Subcutaneous adipose tissue (tissue), 4 donors: ENCODE data around the gene CCL25. TPM values are rescaled to one million over a fixed set of nuclear protein-coding genes. Genes with fewer than 3 reads are reported as not detected.

Experiments used
- total RNA-seq, 4 donors: library from RNA; depleted of rRNA; stranded (reverse); fragments of >200 nt; gene quantifications; one replicate each; pipeline ENCODE4 v1.1.0, GENCODE V29; 2016
- TF ChIP-seq, protein P1 (sequence below): fragments of 450-650 bp; IDR thresholded peaks from one replicate; pipeline ENCODE4 v1.5.1; 2016; ENCODE audit warnings: low read depth, mild to moderate bottlenecking, control low read depth, antibody characterized with exemption, moderate library complexity

CCL25 gene
- total RNA-seq, 4 donors from 2014 or later = not detected

DNA sequence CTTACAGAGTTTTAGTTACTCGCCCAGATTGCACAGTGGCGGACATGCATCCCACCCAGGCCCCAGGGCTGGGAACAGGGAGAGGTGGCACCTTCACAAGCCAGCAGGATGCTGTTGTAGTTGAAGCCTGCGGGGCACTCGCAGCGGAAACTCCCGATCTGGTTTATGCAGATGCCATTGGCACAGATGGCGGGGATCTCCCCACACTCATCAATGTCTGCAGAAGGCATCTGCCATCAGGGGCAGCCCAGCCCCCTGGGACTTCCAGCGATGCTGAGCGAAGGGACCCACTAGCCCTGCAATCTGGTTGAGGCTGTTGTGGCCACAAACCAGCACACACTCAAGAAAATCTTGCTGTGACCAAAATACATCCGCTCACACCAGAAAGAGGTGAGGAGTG lies 44.6 kb downstream of the CCL25 start:
- TF ChIP-seq, protein P1, sequence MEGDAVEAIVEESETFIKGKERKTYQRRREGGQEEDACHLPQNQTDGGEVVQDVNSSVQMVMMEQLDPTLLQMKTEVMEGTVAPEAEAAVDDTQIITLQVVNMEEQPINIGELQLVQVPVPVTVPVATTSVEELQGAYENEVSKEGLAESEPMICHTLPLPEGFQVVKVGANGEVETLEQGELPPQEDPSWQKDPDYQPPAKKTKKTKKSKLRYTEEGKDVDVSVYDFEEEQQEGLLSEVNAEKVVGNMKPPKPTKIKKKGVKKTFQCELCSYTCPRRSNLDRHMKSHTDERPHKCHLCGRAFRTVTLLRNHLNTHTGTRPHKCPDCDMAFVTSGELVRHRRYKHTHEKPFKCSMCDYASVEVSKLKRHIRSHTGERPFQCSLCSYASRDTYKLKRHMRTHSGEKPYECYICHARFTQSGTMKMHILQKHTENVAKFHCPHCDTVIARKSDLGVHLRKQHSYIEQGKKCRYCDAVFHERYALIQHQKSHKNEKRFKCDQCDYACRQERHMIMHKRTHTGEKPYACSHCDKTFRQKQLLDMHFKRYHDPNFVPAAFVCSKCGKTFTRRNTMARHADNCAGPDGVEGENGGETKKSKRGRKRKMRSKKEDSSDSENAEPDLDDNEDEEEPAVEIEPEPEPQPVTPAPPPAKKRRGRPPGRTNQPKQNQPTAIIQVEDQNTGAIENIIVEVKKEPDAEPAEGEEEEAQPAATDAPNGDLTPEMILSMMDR = no peak

DNA sequence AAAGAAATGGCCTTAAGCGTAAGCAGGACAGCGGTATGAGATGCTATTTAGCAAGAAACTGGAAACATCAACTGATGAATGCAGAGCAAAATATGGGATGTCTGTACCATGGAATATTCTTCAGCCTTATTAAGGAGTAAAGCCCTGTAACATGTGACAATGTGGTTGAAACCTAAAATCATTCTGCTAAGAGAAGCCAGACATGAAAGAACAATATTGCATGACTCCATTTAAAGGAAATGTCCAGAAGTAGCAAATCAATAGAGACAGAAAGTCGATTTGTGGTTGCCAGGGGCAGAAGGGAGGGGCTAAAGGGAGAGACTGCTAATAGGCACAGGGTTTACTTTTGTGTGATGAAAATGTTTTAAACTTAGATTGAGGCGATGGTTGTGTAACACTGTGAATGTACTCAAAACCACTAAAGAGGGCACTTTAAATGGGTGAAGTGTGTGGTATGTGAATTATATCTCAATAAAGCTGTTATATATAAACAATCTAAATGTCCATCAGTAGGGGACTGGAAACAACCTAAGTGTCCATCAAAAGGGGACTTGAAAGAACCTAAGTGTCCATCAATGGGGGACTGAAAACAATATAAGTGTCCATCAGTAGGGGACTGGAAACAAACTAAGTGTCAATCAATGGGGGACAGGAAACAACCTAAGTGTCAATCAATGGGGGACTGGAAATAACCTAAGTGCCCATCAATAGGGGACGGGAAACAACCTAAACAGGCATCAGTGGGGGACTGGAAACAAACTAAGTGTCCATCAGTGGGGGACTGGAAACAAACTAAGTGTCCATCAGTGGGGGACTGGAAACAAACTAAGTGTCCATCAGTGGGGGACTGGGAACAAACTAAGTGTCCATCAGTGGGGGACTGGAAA lies 45.4 kb downstream of the CCL25 start:
- TF ChIP-seq, protein P1 = no peak

DNA sequence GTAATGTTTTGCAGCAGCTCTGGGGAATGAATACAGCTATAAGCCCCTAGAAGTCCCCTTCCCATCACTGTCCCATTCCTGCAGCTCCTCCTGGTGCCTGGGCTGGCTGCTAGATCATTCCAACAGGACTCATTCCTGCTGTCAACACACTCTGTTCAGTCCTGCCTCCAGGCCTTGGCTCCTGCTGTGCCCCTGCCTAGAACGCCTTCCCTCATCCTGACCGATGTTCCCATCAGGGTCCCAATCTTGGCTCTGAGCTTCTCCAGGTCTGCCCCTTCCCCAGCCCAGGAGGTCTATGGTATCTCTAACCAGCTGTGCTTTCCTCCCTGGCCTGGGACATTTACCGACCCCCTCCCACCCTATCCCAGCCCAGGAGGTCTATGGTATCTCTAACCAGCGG lies 48.8 kb downstream of the CCL25 start:
- TF ChIP-seq, protein P1 = no peak

DNA sequence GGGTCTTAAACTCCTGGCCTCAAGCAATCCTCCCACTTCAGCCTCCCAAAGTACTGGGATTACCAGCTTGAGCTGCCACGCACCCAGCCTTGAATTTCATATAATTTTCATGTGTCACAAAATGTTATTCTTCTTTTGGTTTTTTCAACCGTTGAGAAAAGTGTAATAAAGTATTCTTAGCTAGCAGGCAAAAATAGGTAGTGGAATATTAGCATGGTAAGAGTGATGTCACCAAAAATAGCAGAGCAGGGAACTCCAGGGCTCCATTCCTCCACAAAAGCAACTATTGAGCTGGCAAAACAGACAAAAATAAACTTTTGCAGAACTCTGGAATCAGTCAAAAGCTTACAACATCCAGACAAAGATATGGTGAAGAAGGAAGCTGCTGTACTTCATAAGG lies 52.9 kb downstream of the CCL25 start:
- TF ChIP-seq, protein P1 = no peak

DNA sequence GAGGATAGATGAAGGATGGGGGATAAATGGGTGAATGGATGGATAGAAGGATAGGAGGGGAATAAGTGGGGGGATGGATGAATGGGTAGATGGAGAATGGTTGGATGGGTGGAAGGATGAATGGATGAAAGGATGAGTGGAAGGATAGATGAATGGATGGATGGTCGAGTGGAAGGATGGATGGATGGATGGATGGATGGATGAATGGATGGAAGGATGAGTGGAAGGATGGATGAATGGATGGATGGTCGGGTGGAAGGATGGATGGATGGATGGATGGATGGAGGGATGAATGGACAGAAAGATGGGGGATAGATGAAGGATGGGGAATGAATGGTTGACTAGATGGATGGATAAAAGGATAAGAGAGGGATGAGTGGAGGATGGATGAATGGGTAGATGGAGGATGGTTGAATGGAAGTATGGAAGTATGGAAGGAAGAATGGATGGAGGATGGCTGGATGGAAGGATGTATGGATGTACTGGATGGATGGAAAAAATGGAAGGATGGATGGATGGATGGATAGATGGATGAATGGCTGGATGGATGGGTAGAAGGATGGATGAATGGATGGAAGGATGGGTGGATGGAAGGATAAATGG lies 54.8 kb downstream of the CCL25 start:
- TF ChIP-seq, protein P1 = no peak

DNA sequence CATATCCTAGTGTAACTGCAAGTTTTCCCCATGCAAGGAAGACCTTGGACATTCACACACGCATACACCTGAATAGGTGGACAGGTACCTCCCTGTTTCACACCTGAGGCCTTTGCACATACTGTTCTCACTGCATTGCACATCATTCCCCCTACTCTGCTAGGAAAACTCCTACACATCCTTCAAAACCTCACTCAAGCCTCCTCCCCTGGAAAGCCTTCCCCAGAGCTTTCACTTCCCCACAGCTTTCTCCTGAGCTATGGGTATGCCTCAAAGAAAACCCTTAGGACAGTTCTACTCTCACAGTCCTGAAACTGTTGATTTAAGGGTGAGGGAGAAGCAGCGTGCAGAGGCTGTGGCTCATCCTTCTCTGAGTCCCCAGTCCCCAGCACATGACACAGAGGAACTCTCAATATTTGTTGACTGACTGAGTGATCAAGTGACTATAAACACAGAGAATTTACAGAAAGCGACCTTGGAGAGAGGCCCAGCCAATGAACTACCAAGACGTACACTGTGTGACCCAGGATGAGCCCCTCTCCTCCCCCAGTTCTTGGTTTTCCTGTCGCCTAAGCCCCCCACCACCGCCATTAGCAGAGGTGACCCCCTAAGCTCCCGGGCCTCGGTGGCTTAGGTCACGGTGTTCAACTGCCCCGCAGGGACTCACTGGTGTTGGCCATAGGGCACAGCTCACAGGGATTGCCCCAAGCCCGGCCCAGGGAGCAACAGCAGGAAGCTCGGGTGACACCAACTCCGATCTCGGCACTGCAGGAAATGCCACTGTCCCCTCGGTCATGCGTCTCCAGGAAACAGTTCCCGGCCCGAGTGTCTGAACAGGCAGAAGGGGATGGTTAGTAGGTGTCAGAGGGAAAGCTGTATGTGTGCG lies 56.2 kb downstream of the CCL25 start:
- TF ChIP-seq, protein P1 = no peak

DNA sequence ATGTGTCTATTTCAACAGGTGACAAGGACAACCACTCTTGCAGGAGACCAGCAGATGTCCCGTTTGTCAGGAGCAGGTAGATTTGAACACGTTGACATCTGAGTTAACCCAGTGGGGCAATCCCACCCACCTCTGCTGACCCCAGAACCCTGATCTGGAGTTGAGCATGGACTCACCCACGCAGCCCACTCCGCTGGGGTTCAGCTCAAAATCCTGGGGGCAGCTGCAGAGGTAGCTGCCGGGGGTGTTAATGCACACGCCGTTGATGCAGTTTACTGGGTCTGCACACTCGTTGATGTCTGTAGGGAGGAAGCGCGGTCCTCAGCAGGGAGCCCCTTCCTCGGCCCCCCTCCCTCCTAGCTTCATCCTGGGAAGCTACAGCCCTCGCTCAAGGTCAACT lies 56.9 kb downstream of the CCL25 start:
- TF ChIP-seq, protein P1 = no peak
